GM12873 (cell line): ENCODE data around the gene NCLN.

Experiments used
- CTCF ChIP-seq: IDR thresholded peaks from 2 replicates; pipeline ENCODE4 v1.5.1; 2012; ENCODE audit warnings: low read depth, mild to moderate bottlenecking, moderate library complexity, low read length, control low read depth; ENCODE audit not compliant: insufficient read depth; ENCODE audit errors: missing control alignments

Gene NCLN

GRCh38 chr19:3171894-3172672 is 13.6 kb upstream of the NCLN start:
- no peak for TF ChIP-seq CTCF

DNA sequence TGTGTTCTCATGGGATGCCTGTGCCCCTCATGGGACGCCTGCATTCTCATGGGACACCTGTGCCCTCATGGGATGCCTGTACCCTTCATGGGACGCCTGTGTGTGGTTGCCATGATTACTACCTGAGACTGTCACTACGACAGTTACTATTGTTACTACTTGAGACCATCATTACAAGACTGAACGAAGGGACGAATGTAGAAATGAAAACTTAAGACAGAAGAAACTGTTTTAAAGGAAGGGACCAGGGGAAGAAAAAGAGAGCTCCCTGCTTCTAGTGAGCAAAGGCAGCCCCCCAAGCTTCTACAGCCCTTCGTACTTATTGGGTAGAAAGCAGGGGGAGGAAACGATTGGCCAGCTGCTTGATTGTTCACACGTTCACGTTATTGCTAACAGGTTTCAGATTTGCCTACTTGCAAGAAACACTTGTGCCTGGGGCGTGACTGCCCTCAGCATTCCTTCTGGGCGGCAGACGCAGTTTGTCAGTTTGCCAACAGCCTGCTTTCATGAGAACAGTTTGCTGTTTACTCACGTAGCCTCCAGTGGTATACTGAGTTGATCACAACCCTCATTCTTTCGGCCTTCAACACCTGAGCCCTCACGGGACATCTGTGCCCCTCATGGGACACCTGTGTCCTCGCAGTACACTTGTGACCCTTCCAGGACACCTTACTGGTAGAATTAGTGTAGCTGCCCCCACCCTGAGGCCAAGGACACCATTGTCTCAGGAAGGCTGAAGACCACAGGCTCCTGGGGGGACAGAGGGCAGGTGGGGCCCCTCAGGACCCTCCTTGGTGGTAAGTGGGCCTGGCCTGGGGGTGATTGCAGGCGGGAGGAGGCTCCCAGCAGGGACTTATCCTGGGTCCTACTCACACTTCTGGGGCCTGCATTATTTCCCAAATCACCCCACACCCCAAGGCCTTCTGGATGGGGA is 9.7 kb upstream of the NCLN start:
- no peak for TF ChIP-seq CTCF

DNA sequence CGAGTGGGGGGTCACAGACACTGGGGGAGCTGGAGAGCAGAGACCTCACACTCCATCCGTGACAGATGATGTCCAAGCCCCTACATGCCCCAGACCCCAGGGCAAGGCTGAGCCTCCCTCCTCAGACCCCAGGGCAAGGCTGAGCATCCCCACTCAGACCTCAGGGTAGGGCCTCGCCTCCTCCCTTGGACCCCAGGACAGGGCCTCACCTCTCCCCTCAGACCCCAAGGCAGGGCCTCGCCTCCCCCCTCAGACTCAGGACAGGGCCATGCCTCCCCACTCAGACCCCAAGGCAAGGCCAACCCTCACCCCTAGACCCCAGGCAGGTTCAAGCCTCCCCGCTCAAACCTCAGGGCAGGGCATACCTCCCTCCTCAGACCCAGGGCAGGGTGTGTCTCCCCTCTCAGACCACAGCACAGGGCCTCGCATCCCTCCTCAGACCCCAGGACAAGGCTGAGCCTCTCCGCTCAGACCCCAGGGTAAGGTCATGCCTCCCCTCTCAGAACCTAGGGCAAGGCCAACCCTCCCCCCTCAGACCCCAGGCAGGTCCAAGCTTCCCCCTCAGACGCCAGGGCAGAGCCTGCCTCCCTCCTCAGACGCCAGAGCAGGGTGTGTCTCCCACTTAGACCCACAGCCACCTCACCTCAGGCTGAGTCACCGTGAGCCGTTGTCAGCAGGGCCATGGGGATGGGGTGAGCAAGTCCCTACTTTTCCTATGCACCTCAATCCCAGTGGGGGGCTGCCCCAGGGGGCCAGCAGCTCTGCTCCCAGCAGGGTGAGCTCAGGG is 8.8 kb upstream of the NCLN start:
- no peak for TF ChIP-seq CTCF

GRCh38 chr19:3178377-3178972 is 7.3 kb upstream of the NCLN start, which contains the start of gene S1PR4:
TSS of gene S1PR4 (plus strand) at chr19:3178769. CDS start at chr19:3178793, 24 bp downstream.
- no peak for TF ChIP-seq CTCF

- TF ChIP-seq CTCF: no peak
These were observed 6.6 kb upstream of the NCLN start for GRCh38 chr19:3178973-3179738.

DNA sequence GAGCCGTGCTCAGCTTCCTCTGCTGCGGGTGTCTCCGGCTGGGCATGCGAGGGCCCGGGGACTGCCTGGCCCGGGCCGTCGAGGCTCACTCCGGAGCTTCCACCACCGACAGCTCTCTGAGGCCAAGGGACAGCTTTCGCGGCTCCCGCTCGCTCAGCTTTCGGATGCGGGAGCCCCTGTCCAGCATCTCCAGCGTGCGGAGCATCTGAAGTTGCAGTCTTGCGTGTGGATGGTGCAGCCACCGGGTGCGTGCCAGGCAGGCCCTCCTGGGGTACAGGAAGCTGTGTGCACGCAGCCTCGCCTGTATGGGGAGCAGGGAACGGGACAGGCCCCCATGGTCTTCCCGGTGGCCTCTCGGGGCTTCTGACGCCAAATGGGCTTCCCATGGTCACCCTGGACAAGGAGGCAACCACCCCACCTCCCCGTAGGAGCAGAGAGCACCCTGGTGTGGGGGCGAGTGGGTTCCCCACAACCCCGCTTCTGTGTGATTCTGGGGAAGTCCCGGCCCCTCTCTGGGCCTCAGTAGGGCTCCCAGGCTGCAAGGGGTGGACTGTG is 5.9 kb upstream of the NCLN start:
- no peak for TF ChIP-seq CTCF
